GM21786 (cell line): Measurements from ENCODE around the gene KNG1.
A peak's percentile ranks its signal among the peaks of the same experiment; 100 is the strongest.

Experiments used
- ATAC-seq: cut with Tn5 transposase; IDR thresholded peaks from one replicate; pipeline ENCODE4 v1.9.1; 2021; ENCODE audit not compliant: unreplicated experiment

Gene KNG1

DNA sequence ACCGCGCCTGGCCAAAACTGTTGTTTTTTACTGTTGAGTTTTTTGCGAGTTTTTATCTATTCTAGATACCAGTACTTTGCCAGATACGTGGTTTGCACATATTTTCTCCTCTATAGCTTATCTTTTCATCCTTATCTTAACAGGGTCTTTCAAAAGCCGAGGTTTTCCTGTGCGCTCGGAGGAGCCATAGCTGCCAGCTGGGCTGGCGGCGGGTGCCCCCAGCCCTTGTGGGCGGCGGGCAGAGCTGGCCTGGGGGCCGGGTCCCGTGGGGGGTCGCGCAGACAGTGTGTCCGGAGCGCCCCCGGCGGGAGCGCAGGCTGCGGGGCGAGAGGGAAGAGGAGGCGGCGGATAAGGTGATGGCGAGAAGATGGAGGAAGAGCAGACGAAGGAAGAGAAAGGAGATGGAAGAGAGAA is 55.1 kb downstream of the KNG1 start:
- peak; percentile 16 for ATAC-seq

DNA sequence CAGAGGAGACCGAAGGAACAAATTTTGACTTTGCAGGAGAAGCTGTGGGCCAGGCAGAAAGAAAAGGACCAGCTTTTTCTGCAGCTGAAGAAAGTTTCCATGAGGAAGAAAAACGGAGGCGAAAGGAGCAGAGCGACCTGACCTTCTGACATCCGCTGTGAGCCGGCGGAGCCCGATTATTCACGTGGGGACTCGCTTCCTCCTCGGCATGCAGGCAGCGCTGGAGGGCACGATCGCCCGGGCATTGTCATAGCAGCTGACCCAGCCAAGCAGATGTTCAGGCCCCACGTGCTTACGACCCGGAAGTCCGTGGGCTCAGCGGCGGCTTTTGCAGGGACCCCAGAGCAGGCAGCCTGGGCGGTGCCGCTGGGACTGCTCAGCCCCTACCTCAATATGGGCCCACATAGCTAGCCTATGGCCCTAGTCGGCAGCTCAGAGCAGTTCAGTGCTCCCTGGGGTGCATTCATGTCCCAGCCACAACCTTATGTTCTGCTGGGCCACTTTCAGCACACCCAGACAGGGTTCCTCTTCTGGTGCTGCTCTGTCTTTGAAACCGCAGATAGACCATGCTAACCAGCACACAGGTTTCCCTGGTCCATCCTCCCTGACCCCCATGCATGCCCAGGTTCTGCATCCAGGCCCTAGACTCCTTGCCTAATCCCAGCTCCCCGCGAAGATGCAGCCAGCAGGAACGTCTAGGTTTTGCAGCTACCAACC is 55.7 kb downstream of the KNG1 start:
- ATAC-seq: peak; percentile 96

DNA sequence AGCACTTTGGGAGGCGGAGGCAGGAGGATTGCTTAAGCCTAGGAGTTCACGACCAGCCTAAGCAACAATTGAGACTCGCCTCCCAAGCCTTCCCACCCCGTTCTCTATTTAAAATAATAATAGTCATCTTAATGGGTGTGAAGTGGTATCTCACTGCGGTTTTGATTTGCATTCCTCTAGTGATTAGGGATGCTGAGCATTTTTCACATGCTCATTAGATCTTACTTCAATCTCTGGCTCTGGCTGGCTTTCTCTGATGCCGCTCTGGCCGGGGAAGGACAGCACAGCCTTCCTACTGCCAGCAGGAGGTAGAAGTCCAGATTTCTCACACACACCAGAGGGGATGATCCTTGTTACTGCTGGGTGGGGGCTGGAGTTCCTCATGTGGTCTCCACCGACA is 58.8 kb downstream of the KNG1 start:
- ATAC-seq: no peak

DNA sequence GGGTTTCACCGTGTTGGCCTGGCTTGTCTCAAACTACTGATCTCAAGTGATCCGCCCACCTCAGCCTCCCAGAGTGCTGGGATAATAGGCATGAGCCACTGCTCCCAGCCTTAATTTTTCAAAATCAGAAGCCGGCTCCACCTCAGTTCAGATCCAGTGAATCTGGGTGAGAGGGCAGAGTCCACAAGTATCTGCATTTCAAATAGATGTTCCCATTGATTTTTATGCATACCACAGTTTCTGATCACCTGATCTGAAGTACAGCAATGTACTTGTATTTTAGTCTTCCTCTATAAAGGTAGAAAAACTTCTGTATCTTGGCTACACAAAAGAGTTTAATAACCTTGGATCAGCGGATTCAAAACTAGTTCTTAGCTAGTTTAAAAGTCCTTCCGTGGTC is 62.0 kb downstream of the KNG1 start:
- ATAC-seq: no peak

DNA sequence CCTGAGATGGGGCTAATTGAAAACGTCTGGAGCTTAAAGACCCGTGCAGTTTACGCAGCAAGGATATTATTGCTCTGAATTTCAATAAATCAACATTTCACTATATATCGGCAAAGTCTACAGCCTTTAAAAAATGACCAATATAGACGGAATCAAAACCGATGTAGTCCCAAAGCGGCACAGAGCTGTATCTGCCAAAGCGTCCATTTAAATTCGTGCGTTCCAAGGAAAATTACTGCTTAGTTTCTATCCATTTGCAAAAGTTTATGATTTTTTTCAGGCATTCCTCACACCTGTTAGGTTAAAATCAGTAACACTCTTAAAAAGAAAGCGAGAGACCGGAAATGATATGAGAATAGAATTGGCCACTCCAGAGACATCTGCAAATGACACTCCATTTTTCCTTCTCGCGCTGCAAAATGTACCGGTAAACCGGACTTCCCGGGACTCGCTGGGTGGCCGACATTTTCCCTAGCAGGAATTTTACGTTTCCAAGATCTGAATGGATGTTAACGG is 65.4 kb downstream of the KNG1 start:
- peak; percentile 29 for ATAC-seq

DNA sequence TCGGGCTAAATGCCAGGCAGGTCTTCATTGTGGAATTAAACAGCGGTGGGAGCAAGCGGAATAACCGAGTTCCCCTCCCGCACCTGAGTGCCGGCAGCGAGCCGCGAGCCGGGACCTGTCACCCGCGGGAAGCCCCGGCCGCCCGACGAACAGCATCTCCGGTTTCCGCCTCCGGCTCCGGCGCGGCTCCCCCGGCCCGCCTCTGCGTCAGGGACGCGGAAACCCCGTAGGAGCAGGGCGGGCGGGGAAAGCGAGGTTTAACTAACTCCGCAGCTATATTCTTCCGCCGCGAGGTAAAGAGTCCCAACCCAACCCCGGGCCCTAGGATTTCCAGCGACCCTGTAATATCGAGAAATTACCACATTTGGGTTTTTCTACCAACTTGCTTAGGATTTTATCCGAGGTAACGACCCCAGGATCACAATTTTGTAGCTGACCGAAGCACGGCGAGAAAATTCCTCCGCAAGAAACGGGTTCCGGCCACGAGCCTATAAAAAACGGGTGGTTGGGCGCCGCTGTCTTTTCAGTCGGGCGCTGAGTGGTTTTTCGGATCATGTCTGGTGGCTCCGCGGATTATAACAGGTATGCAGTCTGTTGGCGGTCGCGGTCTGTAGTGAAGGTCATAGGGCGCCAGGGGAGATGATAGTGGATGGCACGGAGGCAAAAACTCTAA is 66.0 kb downstream of the KNG1 start, which contains the start of gene EIF4A2:
TSS of gene EIF4A2 (plus strand) at position 520 of the 673 bp plus-strand sequence. CDS start at position 554, 34 bp downstream.
- ATAC-seq: peak; percentile 51

DNA sequence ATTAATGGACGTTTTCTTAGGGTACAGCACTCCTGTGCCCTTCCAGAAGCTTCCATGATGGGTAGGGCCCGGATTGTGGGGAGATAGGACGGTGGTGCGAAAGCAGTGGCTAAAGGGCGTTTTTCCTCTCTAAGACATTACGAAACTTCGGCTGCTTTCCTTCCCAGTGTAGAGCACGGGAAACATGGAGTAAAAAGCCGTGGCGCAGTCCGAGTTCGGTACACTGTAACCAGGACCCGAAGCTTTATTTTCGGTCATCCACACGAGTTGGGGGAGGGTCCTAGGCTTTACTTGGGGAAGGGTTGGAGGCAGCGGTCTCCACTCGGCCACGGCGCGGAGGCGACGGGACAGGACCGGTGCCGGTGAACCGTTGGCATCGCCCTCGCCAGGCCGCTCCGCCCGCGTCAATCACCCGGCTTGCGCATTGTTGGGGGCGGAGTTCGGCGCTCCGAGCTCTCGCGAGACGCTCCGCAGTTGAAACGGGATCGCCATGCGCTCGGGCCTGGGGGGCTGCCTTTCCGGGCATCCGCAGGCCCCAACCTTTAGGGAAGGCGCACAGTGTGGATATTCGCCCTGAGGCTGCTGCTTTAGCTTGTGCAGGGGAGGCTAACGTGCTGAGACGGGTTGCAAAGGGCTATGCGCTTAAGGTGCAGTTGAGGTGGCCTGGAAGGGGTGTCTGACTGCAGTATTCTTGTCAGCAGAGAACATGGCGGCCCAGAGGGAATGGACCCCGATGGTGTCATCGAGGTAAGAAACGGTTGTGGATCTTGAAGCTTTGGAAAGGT is 66.8 kb downstream of the KNG1 start:
- peak; percentile 77 for ATAC-seq

DNA sequence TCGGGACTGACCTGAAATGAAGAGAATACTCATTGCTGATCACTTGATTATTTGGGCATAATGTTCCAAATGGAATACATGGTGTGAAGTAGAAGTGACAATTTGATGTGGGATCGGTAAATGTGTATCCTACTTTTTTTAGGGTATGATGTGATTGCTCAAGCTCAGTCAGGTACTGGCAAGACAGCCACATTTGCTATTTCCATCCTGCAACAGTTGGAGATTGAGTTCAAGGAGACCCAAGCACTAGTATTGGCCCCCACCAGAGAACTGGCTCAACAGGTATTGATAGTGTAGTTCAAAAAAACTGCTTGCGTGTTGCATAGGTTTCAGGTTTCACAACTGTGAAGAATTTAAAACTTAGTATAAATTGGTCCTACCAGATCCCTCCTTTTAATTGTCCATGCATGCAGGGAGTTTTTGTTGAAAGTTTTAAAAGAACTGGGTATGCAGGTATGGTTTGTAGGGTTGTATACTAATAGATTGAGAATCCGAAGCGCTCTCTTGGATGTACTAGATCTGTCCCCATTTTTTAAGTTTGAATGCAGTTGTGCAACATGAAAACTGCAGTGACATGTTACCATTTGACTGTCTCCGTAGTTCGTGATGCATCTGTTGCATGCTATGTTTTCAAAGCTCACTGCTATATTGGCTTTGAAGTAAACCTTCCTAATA is 67.8 kb downstream of the KNG1 start:
- ATAC-seq: no peak

DNA sequence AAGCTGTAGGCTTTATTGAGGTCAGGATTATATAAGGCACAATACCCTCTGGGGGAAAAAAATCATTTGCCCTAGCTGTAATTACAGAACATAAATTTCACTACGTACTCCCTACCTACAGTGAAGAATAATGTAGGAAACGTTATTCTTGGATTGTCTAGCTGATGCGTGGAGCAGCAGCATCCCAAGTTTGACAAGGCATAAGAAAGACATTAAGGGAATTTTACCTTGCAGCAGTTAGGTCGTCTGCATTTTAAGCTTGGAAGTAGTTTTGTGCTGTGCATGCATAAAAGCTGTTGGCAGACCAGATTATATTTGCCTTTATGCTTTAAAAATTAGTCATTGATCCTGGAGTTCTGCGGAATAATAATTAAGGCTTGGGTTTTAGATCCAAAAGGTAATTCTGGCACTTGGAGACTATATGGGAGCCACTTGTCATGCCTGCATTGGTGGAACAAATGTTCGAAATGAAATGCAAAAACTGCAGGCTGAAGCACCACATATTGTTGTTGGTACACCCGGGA is 68.4 kb downstream of the KNG1 start:
- ATAC-seq: no peak

DNA sequence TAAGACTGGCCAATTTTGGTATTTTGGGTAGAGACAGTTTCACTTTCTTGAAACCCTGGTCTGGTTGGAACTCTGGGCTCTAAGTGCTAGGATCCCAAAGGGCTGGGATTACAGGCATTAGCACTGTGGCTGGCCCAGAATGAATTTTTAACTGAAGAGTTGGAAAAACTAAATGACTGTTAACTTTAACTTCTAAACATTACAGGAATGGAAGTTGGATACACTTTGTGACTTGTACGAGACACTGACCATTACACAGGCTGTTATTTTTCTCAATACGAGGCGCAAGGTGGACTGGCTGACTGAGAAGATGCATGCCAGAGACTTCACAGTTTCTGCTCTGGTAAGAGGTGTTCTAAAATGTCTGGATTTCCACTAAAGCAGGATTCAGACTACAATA is 69.8 kb downstream of the KNG1 start:
- no peak for ATAC-seq

DNA sequence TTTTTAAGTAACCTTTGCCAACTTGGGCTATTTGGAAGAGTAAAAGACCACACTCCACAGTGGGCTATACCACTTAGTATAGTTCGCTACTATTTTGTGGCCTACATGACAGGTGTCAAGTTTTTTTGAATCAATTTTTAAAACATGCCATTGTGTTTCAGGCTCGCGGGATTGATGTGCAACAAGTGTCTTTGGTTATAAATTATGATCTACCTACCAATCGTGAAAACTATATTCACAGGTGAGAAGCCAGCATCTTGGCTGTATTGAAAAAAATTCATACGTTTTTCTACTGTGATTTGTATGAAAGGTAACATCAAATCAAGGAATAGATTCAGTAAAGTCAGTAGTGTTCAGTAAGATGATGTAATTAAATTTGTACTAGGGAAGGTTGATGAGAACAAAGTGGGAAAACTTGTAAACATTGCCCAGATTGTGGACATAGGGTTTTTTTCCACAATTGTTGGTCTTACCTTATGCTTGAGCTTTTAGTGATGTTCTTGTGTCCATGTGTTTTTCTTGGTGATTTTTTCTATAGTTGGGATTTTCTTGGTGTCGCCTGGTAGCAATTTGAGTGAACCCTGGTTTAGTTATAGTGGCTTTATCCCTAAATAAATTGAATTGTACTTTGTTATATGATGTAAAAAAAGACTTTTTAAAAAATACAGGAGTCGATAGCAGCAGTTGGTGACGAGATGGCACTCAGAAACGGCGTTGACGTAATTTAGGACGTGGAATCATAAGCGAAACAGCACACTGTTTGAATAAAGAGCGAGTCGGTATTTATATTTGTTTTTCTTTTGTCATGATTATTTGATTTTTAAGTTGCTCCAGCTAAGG is 70.7 kb downstream of the KNG1 start:
- no peak for ATAC-seq

DNA sequence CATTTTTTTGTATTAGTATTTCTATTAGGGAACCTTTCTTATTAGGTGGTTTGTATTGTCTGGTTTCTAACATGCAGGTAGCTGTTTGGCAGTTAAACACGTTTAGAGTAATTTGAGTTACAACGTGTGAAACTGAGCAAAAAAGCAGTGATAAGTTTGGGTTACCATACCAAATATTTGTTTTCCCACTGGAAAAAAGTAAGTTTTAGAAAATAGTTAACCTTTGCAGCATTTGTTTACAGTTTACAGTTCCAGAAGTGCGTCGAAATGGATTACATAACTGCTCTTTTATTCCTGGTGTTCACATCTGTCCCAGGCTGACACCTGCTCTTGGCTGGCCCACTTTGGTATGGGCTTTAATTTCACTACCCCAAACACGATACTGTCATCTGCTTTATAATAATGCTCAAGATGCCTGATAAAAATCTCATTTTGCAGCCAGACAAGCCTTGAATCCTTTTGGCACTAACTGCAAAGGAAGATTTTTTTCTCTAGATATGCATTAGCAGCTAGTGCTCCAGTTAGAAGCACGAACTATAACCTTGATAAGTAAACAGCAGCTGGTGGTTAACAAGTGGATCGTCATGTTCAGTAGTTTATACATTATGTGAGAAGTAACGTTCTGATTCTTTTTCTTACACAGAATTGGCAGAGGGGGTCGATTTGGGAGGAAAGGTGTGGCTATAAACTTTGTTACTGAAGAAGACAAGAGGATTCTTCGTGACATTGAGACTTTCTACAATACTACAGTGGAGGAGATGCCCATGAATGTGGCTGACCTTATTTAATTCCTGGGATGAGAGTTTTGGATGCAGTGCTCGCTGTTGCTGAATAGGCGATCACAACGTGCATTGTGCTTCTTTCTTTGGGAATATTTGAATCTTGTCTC is 71.6 kb downstream of the KNG1 start:
- no peak for ATAC-seq

DNA sequence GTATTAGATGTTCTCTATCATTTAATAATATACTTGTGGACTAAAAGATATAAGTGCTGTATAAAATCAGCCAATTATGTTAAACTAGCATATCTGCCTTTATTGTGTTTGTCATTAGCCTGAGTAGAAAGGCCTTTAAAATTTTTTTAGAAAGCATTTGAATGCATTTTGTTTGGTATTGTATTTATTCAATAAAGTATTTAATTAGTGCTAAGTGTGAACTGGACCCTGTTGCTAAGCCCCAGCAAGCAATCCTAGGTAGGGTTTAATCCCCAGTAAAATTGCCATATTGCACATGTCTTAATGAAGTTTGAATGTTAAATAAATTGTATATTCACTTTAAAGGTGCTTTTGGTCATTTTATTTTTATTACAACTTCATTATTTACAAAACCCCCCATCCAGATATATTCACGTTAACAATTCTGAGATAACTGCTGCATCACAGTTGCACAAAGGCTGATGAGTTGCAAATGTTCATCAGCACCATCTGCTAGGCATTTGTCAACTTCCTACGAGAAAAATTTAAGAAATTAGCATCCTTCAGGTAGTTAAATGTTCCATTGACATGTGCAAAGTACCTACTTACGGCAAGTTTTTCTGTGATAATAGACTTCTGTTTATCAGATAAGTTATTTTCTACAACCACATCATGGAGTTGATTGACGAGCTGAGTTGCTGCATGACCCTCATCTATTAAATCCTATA is 72.5 kb downstream of the KNG1 start:
- ATAC-seq: no peak

DNA sequence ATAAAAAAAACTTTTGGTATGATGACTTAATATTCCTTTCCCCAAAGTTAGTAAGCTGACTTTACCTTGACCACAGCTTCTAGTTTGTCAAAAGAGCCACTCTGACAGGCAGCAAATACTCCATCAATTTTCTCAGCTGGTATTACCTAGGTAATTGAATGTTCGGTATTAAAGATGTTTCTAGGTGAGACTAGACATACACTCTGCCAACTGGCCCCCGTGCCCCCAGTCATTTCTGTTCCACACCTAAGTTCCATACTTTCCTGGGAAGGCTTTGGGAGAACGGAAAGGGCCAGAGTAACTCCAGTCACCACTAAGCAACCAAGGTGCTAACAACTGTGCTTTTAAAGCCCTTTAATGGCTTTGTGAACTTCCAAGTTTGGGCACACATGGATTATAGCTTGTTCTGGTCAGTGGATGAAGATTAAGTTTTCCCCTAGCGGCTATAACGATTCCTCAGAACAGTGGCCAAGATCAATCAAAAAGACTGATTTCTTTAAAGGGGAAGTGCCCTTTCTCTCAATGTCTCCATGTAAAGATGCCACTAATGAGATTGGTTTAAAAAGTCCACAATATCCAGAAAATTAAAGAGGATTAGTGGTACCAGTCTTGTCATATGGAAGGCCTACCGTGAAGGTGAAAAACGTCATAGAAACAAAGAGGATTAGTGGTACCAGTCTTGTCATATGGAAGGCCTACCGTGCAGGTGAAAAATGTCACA is 73.3 kb downstream of the KNG1 start:
- ATAC-seq: no peak
